IMR-90 (cell line): ENCODE measurements around the gene COX6A2.

Experiments used
- CHD1 ChIP-seq: IDR thresholded peaks from 2 replicates; pipeline ENCODE4 v1.6.1; 2012; ENCODE audit warnings: low read depth, low read length, improper control_type of control experiment
- POLR2A ChIP-seq: IDR thresholded peaks from 2 replicates; pipeline ENCODE4 v1.6.1; 2012; ENCODE audit warnings: mild to moderate bottlenecking, low read depth, low read length
- RCOR1 ChIP-seq: IDR thresholded peaks from 2 replicates; pipeline ENCODE4 v1.6.1; 2012; ENCODE audit warnings: mild to moderate bottlenecking, low read length, improper control_type of control experiment; ENCODE audit not compliant: insufficient replicate concordance
- TF ChIP-seq, protein P1 (sequence below): conservative IDR thresholded peaks from 2 replicates; pipeline ENCODE4 v1.5.1; 2012; ENCODE audit warnings: mild to moderate bottlenecking, low read depth, low read length, improper control_type of control experiment

DNA sequence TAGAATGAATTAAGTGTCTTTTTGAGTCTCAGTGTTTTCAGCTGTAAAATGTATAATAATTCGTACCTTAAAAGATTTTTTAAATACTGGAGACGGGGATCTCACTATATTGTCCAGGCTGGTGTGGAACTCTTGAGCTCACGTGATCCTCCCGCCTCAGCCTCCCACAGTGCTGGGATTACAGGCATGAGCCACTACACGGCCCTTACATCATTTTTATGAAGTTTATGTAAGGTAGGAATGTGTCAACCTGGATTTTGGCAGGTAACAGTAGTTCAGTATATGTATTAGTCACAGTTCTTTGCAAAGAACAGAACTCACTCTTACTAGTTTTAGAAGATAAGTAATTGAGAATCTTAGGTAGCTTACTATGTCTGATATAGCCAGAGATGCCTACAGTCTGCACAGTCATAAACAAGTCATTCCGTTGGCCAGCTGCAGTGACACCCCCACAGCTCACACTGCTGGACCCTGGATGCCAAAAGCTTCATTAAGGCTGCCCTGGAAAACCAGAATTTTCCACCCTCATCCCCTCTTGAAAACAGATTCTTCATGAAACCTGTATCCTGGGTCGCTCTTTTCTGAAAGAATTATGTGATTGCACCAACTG, 583 bp upstream of the COX6A2 start:
- TF ChIP-seq CHD1 (no peak), POLR2A (no peak), RCOR1 (no peak)
- TF ChIP-seq, protein P1, sequence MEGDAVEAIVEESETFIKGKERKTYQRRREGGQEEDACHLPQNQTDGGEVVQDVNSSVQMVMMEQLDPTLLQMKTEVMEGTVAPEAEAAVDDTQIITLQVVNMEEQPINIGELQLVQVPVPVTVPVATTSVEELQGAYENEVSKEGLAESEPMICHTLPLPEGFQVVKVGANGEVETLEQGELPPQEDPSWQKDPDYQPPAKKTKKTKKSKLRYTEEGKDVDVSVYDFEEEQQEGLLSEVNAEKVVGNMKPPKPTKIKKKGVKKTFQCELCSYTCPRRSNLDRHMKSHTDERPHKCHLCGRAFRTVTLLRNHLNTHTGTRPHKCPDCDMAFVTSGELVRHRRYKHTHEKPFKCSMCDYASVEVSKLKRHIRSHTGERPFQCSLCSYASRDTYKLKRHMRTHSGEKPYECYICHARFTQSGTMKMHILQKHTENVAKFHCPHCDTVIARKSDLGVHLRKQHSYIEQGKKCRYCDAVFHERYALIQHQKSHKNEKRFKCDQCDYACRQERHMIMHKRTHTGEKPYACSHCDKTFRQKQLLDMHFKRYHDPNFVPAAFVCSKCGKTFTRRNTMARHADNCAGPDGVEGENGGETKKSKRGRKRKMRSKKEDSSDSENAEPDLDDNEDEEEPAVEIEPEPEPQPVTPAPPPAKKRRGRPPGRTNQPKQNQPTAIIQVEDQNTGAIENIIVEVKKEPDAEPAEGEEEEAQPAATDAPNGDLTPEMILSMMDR = no peak
